Hindlimb muscle (tissue), 1 donor: ENCODE results near the gene UBXN1. TPM values are rescaled to one million over a fixed set of nuclear protein-coding genes. Genes with fewer than 3 reads are reported as not detected.

Source experiments
- DNase-seq: peaks from one replicate; pipeline ENCODE4 v3.0.0-alpha.2; 2013
- polyA plus RNA-seq: library from polyadenylated mRNA; unstranded; fragments of 120-200 nt; gene quantifications from one replicate; pipeline ENCODE4 v1.2.1, GENCODE V29; 2013; ENCODE audit not compliant: insufficient read length

Gene UBXN1
- polyA plus RNA-seq = 143 TPM

- peak; percentile 93 for DNase-seq
Measured at GRCh38 chr11:62678770-62679696, at the start of gene UBXN1. Gene UBXN1, minus strand, starts transcription at chr11:62679073. Its CDS starts 150 bp downstream, at chr11:62678923.

- DNase-seq = peak; percentile 91
Measured at GRCh38 chr11:62728171-62728988, 49.5 kb upstream of the UBXN1 start, which contains the start of gene TTC9C. Gene TTC9C, plus strand, starts transcription at chr11:62728486. Its CDS starts 363 bp downstream, at chr11:62728849.

GRCh38 chr11:62727872-62728170 lies 48.9 kb upstream of the UBXN1 start:
- peak; percentile 95 for DNase-seq

- DNase-seq = peak; percentile 99
Measured at GRCh38 chr11:62727165-62727871, 48.4 kb upstream of the UBXN1 start, which contains the start of gene HNRNPUL2. Gene HNRNPUL2, minus strand, starts transcription at chr11:62727457. Its CDS starts 301 bp downstream, at chr11:62727156.

GRCh38 chr11:62726915-62727164 lies 48.0 kb upstream of the UBXN1 start:
- no peak for DNase-seq

GRCh38 chr11:62726156-62726914 lies 47.5 kb upstream of the UBXN1 start:
- DNase-seq = no peak

- no peak for DNase-seq
Measured at GRCh38 chr11:62725646-62726045, 46.8 kb upstream of the UBXN1 start.

GRCh38 chr11:62724171-62724570 lies 45.3 kb upstream of the UBXN1 start:
- no peak for DNase-seq

GRCh38 chr11:62721994-62722393 lies 43.1 kb upstream of the UBXN1 start:
- no peak for DNase-seq

GRCh38 chr11:62719302-62719978 lies 40.6 kb upstream of the UBXN1 start:
- DNase-seq = no peak

GRCh38 chr11:62716816-62717215 lies 37.9 kb upstream of the UBXN1 start:
- DNase-seq = no peak

- DNase-seq = no peak
Measured at GRCh38 chr11:62716206-62716605, 37.3 kb upstream of the UBXN1 start.

GRCh38 chr11:62715150-62716130 lies 36.6 kb upstream of the UBXN1 start:
- no peak for DNase-seq

- no peak for DNase-seq
Measured at GRCh38 chr11:62713343-62713742, 34.5 kb upstream of the UBXN1 start.

- no peak for DNase-seq
Measured at GRCh38 chr11:62712861-62713260, 34.0 kb upstream of the UBXN1 start.

GRCh38 chr11:62712276-62712812 lies 33.5 kb upstream of the UBXN1 start:
- DNase-seq = no peak

- DNase-seq = no peak
Measured at GRCh38 chr11:62710001-62710345, 31.1 kb upstream of the UBXN1 start.

- DNase-seq = peak; percentile 98
Measured at GRCh38 chr11:62709247-62710000, 30.6 kb upstream of the UBXN1 start.

GRCh38 chr11:62708793-62709192 lies 29.9 kb upstream of the UBXN1 start:
- DNase-seq = no peak
